GM18511 (cell line): Measurements from ENCODE around the gene XPO5.
"Not testable (repeated sequence)": the region's sequence is repeated elsewhere in the genome, so short reads cannot be mapped to it uniquely, and the experiment has no call there.

Source experiments
- ATAC-seq: cut with Tn5 transposase; IDR thresholded peaks from one replicate; pipeline ENCODE4 v1.9.1; 2021; ENCODE audit warnings: mild to moderate bottlenecking, moderate library complexity; ENCODE audit not compliant: unreplicated experiment

The XPO5 gene

GRCh38 chr6:43498291-43498690, 77.5 kb downstream of the XPO5 start:
- ATAC-seq, result not testable (repeated sequence)

GRCh38 chr6:43497689-43498088, 78.1 kb downstream of the XPO5 start:
- no peak for ATAC-seq

DNA sequence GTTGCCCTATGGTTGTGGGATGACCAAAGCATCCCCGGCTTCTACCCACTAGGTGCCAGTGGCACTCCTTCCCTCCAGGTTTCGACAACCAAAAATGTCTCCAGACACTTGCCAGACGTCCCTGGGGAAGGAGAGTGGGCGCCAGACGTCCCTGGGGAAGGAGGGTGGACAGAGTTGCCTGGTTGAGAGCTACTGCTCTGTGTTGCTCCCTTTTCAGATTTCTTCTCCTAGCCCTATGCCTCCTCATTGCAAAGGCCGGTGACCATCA, 78.8 kb downstream of the XPO5 start:
- ATAC-seq, result no peak

DNA sequence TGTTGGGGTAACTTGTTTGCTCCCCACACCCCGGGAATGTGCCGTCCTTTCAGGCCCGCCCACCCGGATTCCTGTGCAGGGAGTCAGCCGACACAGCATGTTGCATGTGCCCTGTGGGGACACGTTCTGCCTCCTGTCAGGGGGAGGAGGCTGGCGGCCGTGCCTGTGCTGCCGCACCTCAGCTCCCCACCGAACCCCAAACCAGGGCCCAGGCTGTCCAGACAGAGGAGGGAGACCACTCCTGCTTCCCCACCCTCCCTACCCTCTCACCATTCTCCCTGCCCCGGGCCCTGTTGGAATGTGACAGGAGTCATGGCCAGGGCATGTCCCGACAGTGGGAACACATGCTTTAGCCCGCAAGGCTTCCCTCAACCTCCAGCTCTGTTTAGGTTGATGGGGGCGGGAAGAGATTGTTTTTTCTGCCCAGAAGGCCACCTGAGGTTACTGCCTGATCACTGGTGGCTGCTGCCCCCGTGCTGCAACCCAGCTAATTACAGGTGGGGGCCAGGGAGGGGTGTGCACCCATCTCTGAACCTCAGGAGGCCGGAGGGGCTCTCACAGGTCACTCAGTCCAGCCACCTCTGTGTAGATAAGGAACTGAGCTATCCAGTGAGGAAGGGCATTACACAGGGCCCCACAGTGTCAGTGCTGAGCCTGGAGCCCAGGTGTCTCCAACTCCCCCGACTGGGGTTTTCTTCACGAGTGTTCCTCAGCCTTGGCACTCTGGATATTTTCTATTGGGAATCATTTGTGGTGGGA, 79.3 kb downstream of the XPO5 start:
- no peak for ATAC-seq

GRCh38 chr6:43495409-43495941, 80.4 kb downstream of the XPO5 start:
- no peak for ATAC-seq

GRCh38 chr6:43494766-43495165, 81.1 kb downstream of the XPO5 start:
- no peak for ATAC-seq

DNA sequence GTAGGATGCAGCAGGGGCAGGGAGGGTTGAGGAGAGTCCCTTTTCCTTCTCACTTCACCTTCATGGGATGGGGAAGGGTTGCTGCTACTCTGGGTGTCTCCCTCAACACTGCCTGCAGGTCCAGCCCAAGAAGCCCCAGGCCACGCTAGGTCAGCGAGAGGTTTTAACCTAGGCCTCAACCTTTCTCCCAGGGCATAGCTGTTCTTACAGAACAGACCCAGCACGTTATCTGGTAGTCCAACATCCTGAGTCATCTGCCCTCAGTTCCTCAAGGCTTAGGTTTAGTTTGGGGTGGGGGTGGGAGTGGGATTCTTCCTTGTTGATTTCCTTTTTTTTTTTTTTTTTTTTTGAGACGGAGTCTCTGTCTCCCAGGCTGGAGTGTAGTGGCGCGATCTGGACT, 81.5 kb downstream of the XPO5 start:
- no peak for ATAC-seq

- ATAC-seq, result no peak
Measured at GRCh38 chr6:43493833-43494232, 82.0 kb downstream of the XPO5 start.

- ATAC-seq, result no peak
Measured at GRCh38 chr6:43493230-43493629, 82.6 kb downstream of the XPO5 start.

DNA sequence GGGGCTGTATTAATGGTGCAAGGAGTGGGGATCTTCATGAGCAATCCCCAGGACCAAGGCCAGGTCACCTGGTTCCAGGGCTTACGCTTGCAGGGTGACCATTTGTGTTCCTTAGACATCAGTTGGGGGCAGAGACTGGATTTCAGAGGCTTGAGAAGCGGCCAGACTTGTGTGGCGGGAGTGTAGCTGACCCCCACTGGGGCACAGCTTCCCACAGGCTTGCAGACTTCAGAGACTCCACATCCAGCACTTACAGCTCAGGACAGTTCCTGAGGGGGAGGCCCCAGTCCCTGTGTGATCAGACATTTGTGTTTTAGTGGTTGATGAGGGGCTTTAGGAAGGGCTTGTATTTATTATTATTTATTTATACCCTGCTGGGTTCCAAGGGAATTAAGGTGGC, 83.2 kb downstream of the XPO5 start:
- ATAC-seq, result no peak

- no peak for ATAC-seq
Measured at GRCh38 chr6:43491750-43492661, 83.8 kb downstream of the XPO5 start.

DNA sequence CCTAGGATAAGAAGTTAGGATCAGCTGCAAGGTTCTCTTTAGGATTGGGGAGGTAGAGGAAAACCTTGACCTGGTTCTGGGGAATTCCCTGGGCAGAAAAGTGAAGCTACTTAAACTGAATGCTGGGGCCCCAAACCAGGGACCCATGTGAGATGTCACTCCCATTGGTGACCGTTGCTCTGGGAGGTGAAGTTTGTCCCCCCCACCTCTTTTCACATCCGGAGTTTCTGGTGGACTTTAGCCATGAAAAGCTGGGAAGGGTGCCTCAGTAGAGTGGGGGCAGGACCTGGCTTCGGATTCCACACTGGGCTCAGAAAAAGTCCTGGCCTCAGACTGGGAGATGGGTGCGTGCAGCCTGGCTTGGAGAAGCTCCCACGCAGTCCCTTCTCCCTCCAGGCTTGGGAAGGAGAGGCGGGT, 85.3 kb downstream of the XPO5 start:
- ATAC-seq, result no peak

DNA sequence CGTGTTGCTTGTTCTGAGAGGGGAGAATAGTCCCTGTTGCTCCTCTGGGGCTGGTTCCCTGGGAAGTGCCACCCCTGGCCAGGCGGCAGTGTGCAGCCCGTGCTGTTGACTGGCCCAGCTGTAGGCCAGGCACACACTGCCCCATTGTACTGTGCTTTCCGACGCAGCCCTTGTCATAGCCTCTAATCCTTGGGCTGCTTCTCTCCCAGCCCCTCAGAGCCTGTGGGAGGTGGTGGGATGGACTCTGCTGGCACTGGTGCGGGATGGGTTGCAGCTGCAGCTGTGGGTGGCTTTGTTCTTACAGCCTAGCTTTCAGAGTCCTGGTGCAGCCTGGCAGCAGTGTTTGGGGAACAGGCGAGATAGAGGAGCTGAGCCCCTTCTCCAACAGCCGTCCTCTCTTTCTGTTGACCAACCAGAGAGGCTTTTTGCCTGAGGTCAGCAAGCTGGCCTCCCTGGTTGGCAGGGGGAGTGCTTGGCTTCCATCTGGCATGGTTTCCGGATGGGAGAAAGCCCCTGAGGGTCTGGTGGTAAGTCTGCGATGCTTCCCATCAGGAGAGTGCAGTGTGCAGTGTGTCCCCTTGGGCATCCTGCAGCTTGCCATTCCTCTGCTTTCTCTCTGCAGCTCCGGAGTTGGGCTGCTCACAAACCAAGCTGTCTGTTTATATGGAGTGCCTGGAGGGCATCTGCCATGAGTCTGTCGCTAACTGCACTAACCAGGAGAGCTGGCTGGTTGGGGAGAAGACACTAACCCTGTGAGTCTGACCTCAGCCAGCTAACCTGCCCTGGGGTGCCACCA, 86.4 kb downstream of the XPO5 start:
- ATAC-seq, result no peak

- ATAC-seq, result no peak
Measured at GRCh38 chr6:43488667-43489276, 87.1 kb downstream of the XPO5 start.

DNA sequence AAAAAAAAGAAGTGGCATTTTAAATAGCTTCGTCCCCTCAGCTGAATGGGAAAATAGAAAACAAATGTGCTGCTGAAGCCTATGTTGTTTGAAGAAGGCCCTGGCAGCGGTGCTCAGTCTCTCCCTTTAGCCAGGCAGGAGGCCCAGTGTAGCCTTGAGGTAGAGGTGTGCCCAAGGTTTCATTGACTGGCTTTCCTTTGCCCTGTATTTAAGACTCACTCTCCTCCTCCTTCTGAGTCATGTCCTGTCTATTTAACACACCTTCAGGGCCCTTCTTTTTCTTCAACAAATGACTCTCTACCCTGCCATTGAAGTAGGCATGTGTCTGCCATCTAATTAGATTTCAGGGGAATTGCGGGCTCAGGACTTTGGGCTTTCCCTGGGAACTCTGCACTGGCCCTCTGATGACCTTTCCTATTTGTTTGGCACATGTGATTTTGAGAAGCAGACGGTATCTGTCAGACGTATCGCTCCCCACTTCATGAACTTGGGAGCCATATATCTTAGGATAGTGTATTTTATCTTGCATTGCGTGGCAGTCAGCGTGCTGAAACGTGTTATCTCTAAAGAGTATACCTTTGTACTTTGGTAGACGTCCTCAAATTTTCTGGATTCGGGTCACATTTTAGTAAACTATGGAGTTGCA, 94.1 kb downstream of the XPO5 start:
- no peak for ATAC-seq

DNA sequence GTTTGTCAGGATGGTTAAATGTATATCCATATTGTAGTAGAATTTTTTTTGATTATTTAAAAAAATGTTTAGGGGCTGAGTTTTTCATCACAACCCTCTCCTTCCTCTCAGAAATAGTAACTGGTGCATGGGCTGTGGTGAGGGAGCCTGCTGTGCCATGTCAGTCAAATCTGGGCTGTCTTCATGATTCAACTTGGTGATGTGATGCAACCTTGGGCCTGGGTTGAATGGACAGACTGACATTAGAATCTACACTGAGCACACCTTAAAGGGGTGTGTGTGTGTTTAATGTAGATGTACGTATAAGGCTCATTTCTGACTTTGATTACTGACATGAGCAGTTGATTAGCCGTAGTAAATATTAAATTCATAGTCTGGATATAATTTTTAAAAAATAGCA, 94.8 kb downstream of the XPO5 start:
- no peak for ATAC-seq

GRCh38 chr6:43478008-43478372, 97.8 kb downstream of the XPO5 start:
- no peak for ATAC-seq

DNA sequence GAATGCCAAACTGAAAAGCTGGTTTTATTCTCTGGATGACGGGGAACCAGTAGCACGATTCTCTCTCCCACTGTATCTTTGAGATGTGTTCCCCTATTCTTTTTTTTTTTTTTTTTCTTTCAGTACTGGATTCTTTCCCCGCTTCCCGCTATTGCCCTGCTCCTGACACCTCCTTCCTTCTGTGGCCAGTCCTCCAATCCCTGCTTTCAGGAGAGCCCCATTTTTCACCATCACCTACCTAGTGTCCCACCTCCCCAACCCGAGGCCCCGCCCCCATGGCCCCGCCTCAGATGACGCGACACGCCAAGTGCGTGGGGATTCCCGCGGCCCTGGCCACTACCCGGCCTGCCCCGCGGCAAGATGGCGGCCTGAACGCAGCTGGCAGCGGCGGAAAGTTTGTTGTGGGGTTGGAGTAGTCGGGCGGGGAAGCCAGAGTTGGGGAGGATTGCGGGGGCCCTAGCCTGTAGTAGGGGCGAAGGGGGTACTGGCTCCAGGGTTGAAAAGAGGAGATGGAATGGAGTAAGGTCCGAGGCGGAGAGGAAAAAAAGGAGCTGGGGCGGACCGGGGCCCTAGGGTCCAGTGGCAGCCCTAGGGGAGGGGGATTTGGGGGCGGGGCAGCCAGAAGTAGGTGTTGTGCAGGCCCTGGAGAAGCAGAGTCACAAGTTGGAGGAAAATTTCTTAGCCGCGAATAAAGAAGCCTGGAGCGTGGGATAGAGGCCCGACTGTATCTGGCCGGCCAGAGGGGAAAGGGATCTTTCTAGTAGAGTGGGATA, 98.4 kb downstream of the XPO5 start, which contains the start of gene TJAP1:
TSS of gene TJAP1 (plus strand) at position 336 of the 773 bp plus-strand sequence. CDS start 21,432 bp downstream, outside the sequence.
- ATAC-seq, result peak; percentile 97

- ATAC-seq, result no peak
Measured at GRCh38 chr6:43476746-43477145, 99.1 kb downstream of the XPO5 start.

GRCh38 chr6:43475516-43475915, 100.3 kb downstream of the XPO5 start:
- no peak for ATAC-seq
